CD14-positive monocyte (primary cell): ENCODE measurements around the gene EGLN1. TPM values are rescaled to one million over a fixed set of nuclear protein-coding genes. Genes with fewer than 3 reads are reported as not detected.

Experiments
- DNase-seq, 3 donors: peaks; one replicate each; pipeline ENCODE4 v3.0.0-alpha.2; 2011 to 2022
- H2AFZ ChIP-seq: 2 replicates; pipeline ENCODE4 v1.6.0; 2012; ENCODE audit warnings: mild to moderate bottlenecking, low read depth, low read length, inconsistent platforms; ENCODE audit not compliant: insufficient read depth, poor library complexity, severe bottlenecking
- H3K27ac ChIP-seq, 2 donors: 1 replicate in 1 of 2; 2 replicates in 1 of 2; pipeline ENCODE4 v1.5.1; 2012 to 2013; ENCODE audit warnings: low read length in 2 of 2, control low read depth in 1 of 2, inconsistent platforms in 1 of 2, low read depth in 1 of 2, mild to moderate bottlenecking in 1 of 2
- H3K27me3 ChIP-seq, 2 donors: one replicate each; pipeline versions ENCODE4 v1.6.0 to v1.6.1; 2011 to 2013; ENCODE audit warnings: low read length in 2 of 2; ENCODE audit not compliant: control insufficient read depth in 2 of 2, insufficient read depth in 2 of 2
- H3K36me3 ChIP-seq, 2 donors: replicated peaks in 1 of 2; 1 replicate in 1 of 2; 2 replicates in 1 of 2; pipeline versions ENCODE4 v1.5.1 to v1.6.1; 2012 to 2013; ENCODE audit warnings: low read length in 2 of 2, control low read depth in 1 of 2, inconsistent platforms in 1 of 2, mild to moderate bottlenecking in 1 of 2; ENCODE audit not compliant: insufficient read depth in 2 of 2, control insufficient read depth in 1 of 2
- H3K4me1 ChIP-seq, 2 donors: 1 replicate in 1 of 2; 2 replicates in 1 of 2; pipeline versions ENCODE4 v1.5.1 to v1.6.1; 2012 to 2013; ENCODE audit warnings: low read length in 2 of 2, control low read depth in 1 of 2, inconsistent platforms in 1 of 2, mild to moderate bottlenecking in 1 of 2, moderate library complexity in 1 of 2; ENCODE audit not compliant: insufficient read depth in 2 of 2, control insufficient read depth in 1 of 2
- H3K4me2 ChIP-seq: replicated peaks from 2 replicates; pipeline ENCODE3; 2012; ENCODE audit warnings: low read length, moderate library complexity, mild to moderate bottlenecking; ENCODE audit not compliant: poor library complexity, severe bottlenecking; ENCODE audit errors: extremely low read depth
- H3K4me3 ChIP-seq, 3 experiments: fragments of 200-600 bp in 1 of 3; sonication (generic) in 1 of 3; replicated peaks in 1 of 3; 1 replicate in 2 of 3; 2 replicates in 1 of 3; pipeline ENCODE4 v1.5.1; 2011 to 2013; ENCODE audit warnings: low read length in 3 of 3, mild to moderate bottlenecking in 3 of 3, control low read depth in 2 of 3, low read depth in 2 of 3, inconsistent platforms in 1 of 3, moderate library complexity in 1 of 3
- H3K79me2 ChIP-seq: 2 replicates; pipeline ENCODE4 v1.6.0; 2012; ENCODE audit warnings: mild to moderate bottlenecking, control low read depth, inconsistent platforms, low read length, moderate library complexity; ENCODE audit not compliant: insufficient read depth
- H3K9ac ChIP-seq: 2 replicates; pipeline ENCODE4 v1.6.0; 2017; ENCODE audit warnings: low read length, mild to moderate bottlenecking; ENCODE audit not compliant: insufficient read depth, poor library complexity, severe bottlenecking
- H3K9me3 ChIP-seq, 2 donors: replicated peaks in 1 of 2; 1 replicate in 1 of 2; 2 replicates in 1 of 2; pipeline versions ENCODE4 v1.5.1 to v1.6.1; 2012 to 2013; ENCODE audit warnings: low read length in 2 of 2, control low read depth in 1 of 2; ENCODE audit not compliant: control insufficient read depth in 1 of 2, insufficient read depth in 1 of 2
- H4K20me1 ChIP-seq: 2 replicates; pipeline ENCODE4 v1.6.0; 2012; ENCODE audit warnings: mild to moderate bottlenecking, low read length, control low read depth, moderate library complexity; ENCODE audit not compliant: insufficient read depth
- H3K27ac Mint-ChIP-seq, 7 donors: one replicate each; pipeline ENCODE4 v1.8.0; 2020; ENCODE audit warnings: mild to moderate bottlenecking in 7 of 7, mixed read lengths in 7 of 7, moderate library complexity in 6 of 7, inconsistent platforms in 2 of 7
- H3K27me3 Mint-ChIP-seq, 3 donors: one replicate each; pipeline ENCODE4 v1.8.0; 2021 to 2022; ENCODE audit warnings: low read depth in 3 of 3, mild to moderate bottlenecking in 3 of 3, mixed read lengths in 3 of 3, moderate library complexity in 3 of 3, inconsistent platforms in 1 of 3
- H3K36me3 Mint-ChIP-seq, 2 donors: one replicate each; pipeline ENCODE4 v1.8.0; 2020; ENCODE audit warnings: mixed read lengths in 2 of 2, inconsistent platforms in 1 of 2, mild to moderate bottlenecking in 1 of 2
- H3K4me1 Mint-ChIP-seq: one replicate; pipeline ENCODE4 v1.8.0; 2020; ENCODE audit warnings: mild to moderate bottlenecking, mixed read lengths
- H3K4me3 Mint-ChIP-seq, 2 donors: one replicate each; pipeline ENCODE4 v1.8.0; 2020; ENCODE audit warnings: mild to moderate bottlenecking in 2 of 2, mixed read lengths in 2 of 2, moderate library complexity in 1 of 2
- H3K9me3 Mint-ChIP-seq, 7 donors: one replicate each; pipeline ENCODE4 v1.8.0; 2020 to 2022; ENCODE audit warnings: mixed read lengths in 7 of 7, mild to moderate bottlenecking in 6 of 7, moderate library complexity in 6 of 7, inconsistent platforms in 2 of 7
- WGBS: methylation state at CpG from one replicate; pipeline ENCODE4 v1.1.5; 2013; ENCODE audit warnings: missing lambda C conversion rate; ENCODE audit not compliant: insufficient coverage; 5-methylcytosine and 5-hydroxymethylcytosine counted together
- intact Hi-C, 2 donors: fragments of 100-400 bp; cut with micrococcal nuclease; formaldehyde crosslinking; loops; one replicate each; pipeline versions ENCODE4 v1.15.0 to v1.15.1; 2023
- polyA plus RNA-seq, 3 donors: library from polyadenylated mRNA; depleted of rRNA in 1 of 3; unstranded in 2 of 3; stranded (reverse) in 1 of 3; fragments of 300-500 nt in 2 of 3; fragments of >200 nt in 1 of 3; fragmentation: Illumina TruSeq in 2 of 3; gene quantifications; 1 replicate in 2 of 3; 2 replicates in 1 of 3; pipeline ENCODE4 v1.2.3, GENCODE V29; 2012 to 2021
- TF ChIP-seq, protein P1 (sequence below): fragments of 200-600 bp; IDR thresholded peaks from one replicate; pipeline ENCODE4 v1.8.0; 2022; ENCODE audit warnings: antibody characterized with exemption, mild to moderate bottlenecking

Gene EGLN1
- polyA plus RNA-seq, 3 donors, result 12.9 to 27.7 (median 23.1) TPM

DNA sequence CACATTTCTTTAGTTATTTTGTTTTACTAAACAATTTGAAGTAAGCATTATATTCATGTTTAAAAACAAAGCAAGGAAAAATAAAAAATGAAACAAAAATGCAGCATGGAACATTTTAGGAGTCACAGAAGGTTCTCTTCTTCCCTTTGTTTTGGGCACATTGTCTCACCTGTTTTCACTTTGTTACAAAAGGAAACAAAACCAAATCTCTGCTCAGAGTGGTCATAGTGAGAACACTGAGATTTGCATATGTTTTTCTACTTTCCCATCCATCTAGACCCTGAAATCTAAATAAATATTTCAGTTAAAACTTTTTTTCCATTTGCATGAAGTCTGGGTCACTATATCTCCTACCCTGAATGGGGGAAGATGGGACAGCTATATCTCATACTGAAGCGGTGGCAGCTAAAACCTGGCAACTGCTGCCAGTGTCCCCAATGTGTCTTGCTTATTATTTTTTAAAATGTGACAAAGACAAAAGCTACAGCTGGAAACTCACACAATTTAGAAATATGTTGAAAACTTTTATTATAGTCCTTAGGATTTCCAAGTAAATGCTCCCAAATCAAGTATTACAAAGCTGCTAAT, 87.9 kb downstream of the EGLN1 start:
- WGBS, result no CpG with 5 or more reads among the region's 1 CpG
- H3K4me2 ChIP-seq, result peak overlapping the region; percentile 93
- peaks cover 7 to 9% of the 10 kb centered on the region in 2 donors for H3K36me3 ChIP-seq
- H3K4me3 ChIP-seq, result peak overlapping the region in 1 of 3 experiments; percentile 33
- peak overlapping the region in 2 of 7 donors; percentile 6 to 12 for H3K27ac Mint-ChIP-seq
- peaks cover 8 to 33% of the 10 kb centered on the region in 2 donors for H3K36me3 Mint-ChIP-seq
- TF ChIP-seq, protein P1, sequence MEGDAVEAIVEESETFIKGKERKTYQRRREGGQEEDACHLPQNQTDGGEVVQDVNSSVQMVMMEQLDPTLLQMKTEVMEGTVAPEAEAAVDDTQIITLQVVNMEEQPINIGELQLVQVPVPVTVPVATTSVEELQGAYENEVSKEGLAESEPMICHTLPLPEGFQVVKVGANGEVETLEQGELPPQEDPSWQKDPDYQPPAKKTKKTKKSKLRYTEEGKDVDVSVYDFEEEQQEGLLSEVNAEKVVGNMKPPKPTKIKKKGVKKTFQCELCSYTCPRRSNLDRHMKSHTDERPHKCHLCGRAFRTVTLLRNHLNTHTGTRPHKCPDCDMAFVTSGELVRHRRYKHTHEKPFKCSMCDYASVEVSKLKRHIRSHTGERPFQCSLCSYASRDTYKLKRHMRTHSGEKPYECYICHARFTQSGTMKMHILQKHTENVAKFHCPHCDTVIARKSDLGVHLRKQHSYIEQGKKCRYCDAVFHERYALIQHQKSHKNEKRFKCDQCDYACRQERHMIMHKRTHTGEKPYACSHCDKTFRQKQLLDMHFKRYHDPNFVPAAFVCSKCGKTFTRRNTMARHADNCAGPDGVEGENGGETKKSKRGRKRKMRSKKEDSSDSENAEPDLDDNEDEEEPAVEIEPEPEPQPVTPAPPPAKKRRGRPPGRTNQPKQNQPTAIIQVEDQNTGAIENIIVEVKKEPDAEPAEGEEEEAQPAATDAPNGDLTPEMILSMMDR, result no peak
- H3K9me3 ChIP-seq, result no peaks in the 10 kb centered on the region
- H3K4me1 Mint-ChIP-seq, result peaks cover 54% of the 10 kb centered on the region
- no peaks in the 10 kb centered on the region for H3K27me3 Mint-ChIP-seq
- H3K9ac ChIP-seq, result peak overlapping the region; percentile 17
- H3K27me3 ChIP-seq, result no peaks in the 10 kb centered on the region
- peak overlapping the region in 1 of 2 donors; percentile 33 for H3K27ac ChIP-seq
- DNase-seq, result no peak
- H3K4me1 ChIP-seq, result peaks cover 41 to 52% of the 10 kb centered on the region in 2 donors
- peaks cover 85% of the 10 kb centered on the region for H4K20me1 ChIP-seq
- peaks cover 77% of the 10 kb centered on the region for H3K79me2 ChIP-seq
- intact Hi-C loops, result loop anchor here (10.0 kb wide), 2 partner anchors 89 to 689 kb away; partner anchors contain the start of genes COG2 (in 1 of the 2) and GNPAT (in 1 of the 2)
- peak overlapping the region in 1 of 2 donors; percentile 55 for H3K4me3 Mint-ChIP-seq
- no peak overlapping the region for H2AFZ ChIP-seq
- H3K9me3 Mint-ChIP-seq, result peaks cover 0 to 2% (median 0%) of the 10 kb centered on the region in 7 donors

DNA sequence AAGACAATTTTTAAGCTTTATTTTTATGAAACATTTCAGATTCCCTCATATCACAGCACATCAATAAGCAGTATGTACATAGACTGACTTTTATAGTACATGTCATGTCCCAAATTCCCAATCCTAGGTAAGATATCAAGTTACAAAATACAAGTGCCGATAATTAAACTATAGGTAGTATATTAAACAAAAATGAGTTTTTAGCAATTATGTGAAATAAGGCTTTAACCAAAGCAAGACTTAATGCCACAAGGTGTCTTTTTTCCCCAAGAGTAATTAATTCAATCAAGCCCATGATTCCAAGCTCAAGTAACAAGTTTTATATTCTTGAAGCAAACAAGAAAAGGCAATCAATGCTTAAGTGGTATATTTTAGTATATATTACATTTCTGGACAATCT, 89.3 kb downstream of the EGLN1 start:
- Histone ChIP-seq H3K27ac (no peak overlapping the region), H3K9me3 (no peaks in the 10 kb centered on the region), H3K9ac (no peak overlapping the region), H3K79me2 (peaks cover 67% of the 10 kb centered on the region), H3K4me3 (no peak overlapping the region), H3K27me3 (no peaks in the 10 kb centered on the region), H4K20me1 (peaks cover 84% of the 10 kb centered on the region), H3K4me1 (peaks cover 33 to 43% of the 10 kb centered on the region in 2 donors), H2AFZ (no peak overlapping the region), H3K4me2 (peak overlapping the region; percentile 93), H3K36me3 (peaks cover 7 to 9% of the 10 kb centered on the region in 2 donors)
- no peak overlapping the region for H3K27ac Mint-ChIP-seq
- H3K36me3 Mint-ChIP-seq, result peaks cover 8 to 33% of the 10 kb centered on the region in 2 donors
- no peak overlapping the region for H3K4me3 Mint-ChIP-seq
- peaks cover 0 to 2% (median 0%) of the 10 kb centered on the region in 7 donors for H3K9me3 Mint-ChIP-seq
- peaks cover 47% of the 10 kb centered on the region for H3K4me1 Mint-ChIP-seq
- H3K27me3 Mint-ChIP-seq, result no peaks in the 10 kb centered on the region
- no peak for DNase-seq
- intact Hi-C loops, result loop anchor here (10.0 kb wide), 2 partner anchors 88 to 688 kb away; partner anchors contain the start of genes COG2 (in 1 of the 2) and GNPAT (in 1 of the 2)
- no CpG with 5 or more reads among the region's 1 CpG for WGBS
- TF ChIP-seq, protein P1, result no peak
